Stomach (tissue), 4 donors: Measurements from ENCODE around the gene GCNT2.
"Not testable (repeated sequence)": the region's sequence is repeated elsewhere in the genome, so short reads cannot be mapped to it uniquely, and the experiment has no call there.

Source experiments
- EP300 ChIP-seq: sonication (generic); formaldehyde crosslinking; IDR thresholded peaks from one replicate; pipeline ENCODE4 v1.6.1; 2017; ENCODE audit warnings: antibody characterized with exemption
- TF ChIP-seq, protein P1 (sequence below), 7 experiments: fragments of 450-650 bp in 4 of 7; fragments of 200-600 bp in 3 of 7; sonication (generic) in 3 of 7; IDR thresholded peaks; one replicate each; pipeline ENCODE4 v1.5.1; 2016 to 2019; ENCODE audit warnings: antibody characterized with exemption in 7 of 7, control low read depth in 2 of 7, mild to moderate bottlenecking in 1 of 7

DNA sequence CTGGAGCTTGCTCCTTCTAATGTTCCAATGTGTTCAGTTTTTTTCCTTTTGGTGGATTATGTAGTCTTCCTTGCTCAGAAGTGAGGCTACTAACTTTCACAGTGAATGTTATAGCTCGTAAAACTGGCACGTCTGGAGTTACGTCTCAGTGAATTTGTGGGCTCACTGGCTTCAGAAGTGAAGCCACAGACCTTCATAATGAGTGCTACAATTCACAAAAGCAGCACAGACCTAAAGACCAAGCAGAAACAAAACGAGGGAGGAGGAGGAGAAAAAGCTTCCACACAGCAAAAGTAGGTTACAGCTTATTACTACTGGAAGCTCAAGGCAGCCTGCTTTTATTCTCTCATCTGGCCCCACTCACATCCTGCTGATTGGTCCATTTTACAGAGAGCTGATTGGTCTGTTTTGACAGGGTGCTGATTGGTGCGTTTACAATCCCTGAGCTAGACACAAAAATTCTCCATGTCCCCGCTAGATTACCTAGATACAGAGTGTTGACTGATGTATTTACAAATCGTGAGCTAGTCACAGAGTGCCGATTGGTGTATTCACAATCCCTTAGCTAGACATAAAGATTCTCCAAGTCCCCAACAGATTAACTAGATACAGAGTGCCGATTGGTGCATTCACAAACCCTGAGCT lies 34.1 kb upstream of the GCNT2 start:
- TF ChIP-seq, protein P1, sequence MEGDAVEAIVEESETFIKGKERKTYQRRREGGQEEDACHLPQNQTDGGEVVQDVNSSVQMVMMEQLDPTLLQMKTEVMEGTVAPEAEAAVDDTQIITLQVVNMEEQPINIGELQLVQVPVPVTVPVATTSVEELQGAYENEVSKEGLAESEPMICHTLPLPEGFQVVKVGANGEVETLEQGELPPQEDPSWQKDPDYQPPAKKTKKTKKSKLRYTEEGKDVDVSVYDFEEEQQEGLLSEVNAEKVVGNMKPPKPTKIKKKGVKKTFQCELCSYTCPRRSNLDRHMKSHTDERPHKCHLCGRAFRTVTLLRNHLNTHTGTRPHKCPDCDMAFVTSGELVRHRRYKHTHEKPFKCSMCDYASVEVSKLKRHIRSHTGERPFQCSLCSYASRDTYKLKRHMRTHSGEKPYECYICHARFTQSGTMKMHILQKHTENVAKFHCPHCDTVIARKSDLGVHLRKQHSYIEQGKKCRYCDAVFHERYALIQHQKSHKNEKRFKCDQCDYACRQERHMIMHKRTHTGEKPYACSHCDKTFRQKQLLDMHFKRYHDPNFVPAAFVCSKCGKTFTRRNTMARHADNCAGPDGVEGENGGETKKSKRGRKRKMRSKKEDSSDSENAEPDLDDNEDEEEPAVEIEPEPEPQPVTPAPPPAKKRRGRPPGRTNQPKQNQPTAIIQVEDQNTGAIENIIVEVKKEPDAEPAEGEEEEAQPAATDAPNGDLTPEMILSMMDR (IDR thresholded peaks at IDR 0.05), result not testable (repeated sequence)
- not testable (repeated sequence) for TF ChIP-seq EP300
